Stimulated activated CD8-positive, alpha-beta memory T cell treated with anti-CD3 and anti-CD28 coated beads, Interleukin-12 subunit alpha, Interleukin-12 subunit beta, amount 100 ng/mL, for 24 hours (primary cell): Measurements from ENCODE around the gene POLR3E.

Experiments used
- DNase-seq: peaks from one replicate; pipeline ENCODE4 v3.0.0-alpha.2; 2020; ENCODE audit errors: extremely low read depth

POLR3E gene

GRCh38 chr16:22317001-22317530 lies 19.9 kb downstream of the POLR3E start:
- no peak for DNase-seq

- no peak for DNase-seq
Measured at GRCh38 chr16:22317625-22318024, 20.4 kb downstream of the POLR3E start.

GRCh38 chr16:22318690-22319358 lies 21.6 kb downstream of the POLR3E start:
- no peak for DNase-seq

GRCh38 chr16:22320572-22321339 lies 23.5 kb downstream of the POLR3E start:
- no peak for DNase-seq

GRCh38 chr16:22321340-22322001 lies 24.3 kb downstream of the POLR3E start:
- no peak for DNase-seq

- DNase-seq = no peak
Measured at GRCh38 chr16:22322021-22322471, 24.8 kb downstream of the POLR3E start.

GRCh38 chr16:22322741-22323140 lies 25.5 kb downstream of the POLR3E start:
- DNase-seq = no peak

GRCh38 chr16:22323173-22323958 lies 26.2 kb downstream of the POLR3E start:
- DNase-seq = no peak

- DNase-seq = no peak
Measured at GRCh38 chr16:22323959-22324786, 27.0 kb downstream of the POLR3E start.

- no peak for DNase-seq
Measured at GRCh38 chr16:22324787-22325597, 27.8 kb downstream of the POLR3E start.

GRCh38 chr16:22325598-22326368 lies 28.6 kb downstream of the POLR3E start:
- DNase-seq = no peak

GRCh38 chr16:22326369-22326652 lies 29.1 kb downstream of the POLR3E start:
- DNase-seq = no peak

GRCh38 chr16:22326771-22327445 lies 29.7 kb downstream of the POLR3E start:
- DNase-seq = no peak

- no peak for DNase-seq
Measured at GRCh38 chr16:22327446-22327775, 30.2 kb downstream of the POLR3E start.

GRCh38 chr16:22328081-22328725 lies 31.0 kb downstream of the POLR3E start:
- no peak for DNase-seq

- no peak for DNase-seq
Measured at GRCh38 chr16:22329199-22329695, 32.0 kb downstream of the POLR3E start.

- DNase-seq = no peak
Measured at GRCh38 chr16:22330326-22330725, 33.1 kb downstream of the POLR3E start.

GRCh38 chr16:22333457-22333994 lies 36.3 kb downstream of the POLR3E start:
- DNase-seq = no peak
